Endodermal cell (in vitro differentiated cells): ENCODE results near the gene TIGAR. TPM values are rescaled to one million over a fixed set of nuclear protein-coding genes. Genes with fewer than 3 reads are reported as not detected.

ENCODE experiments used
- DNase-seq: peaks from one replicate; pipeline ENCODE4 v3.0.0-alpha.2; 2017
- H3K27ac ChIP-seq: 2 replicates; pipeline ENCODE4 v1.5.1; 2013; ENCODE audit warnings: mild to moderate bottlenecking, low read depth, low read length, moderate library complexity
- H3K27me3 ChIP-seq: 2 replicates; pipeline ENCODE4 v1.6.1; 2013; ENCODE audit warnings: mild to moderate bottlenecking, low read length, moderate library complexity; ENCODE audit not compliant: insufficient read depth, control insufficient read depth, poor library complexity, severe bottlenecking
- H3K36me3 ChIP-seq: 2 replicates; pipeline ENCODE4 v1.7.0; 2013; ENCODE audit warnings: mild to moderate bottlenecking, low read length, moderate library complexity; ENCODE audit not compliant: control insufficient read depth, insufficient read depth
- H3K4me1 ChIP-seq: one replicate; pipeline ENCODE4 v1.7.0; 2013; ENCODE audit warnings: low read length; ENCODE audit not compliant: control insufficient read depth, insufficient read depth
- H3K4me3 ChIP-seq: 2 replicates; pipeline ENCODE4 v1.5.1; 2013; ENCODE audit warnings: mild to moderate bottlenecking, low read length, moderate library complexity
- H3K9ac ChIP-seq: 2 replicates; pipeline ENCODE4 v1.6.1; 2013; ENCODE audit warnings: mild to moderate bottlenecking, low read length, moderate library complexity; ENCODE audit not compliant: poor library complexity, severe bottlenecking; ENCODE audit errors: extremely low read depth
- H3K9me3 ChIP-seq: 2 replicates; pipeline ENCODE4 v1.6.1; 2013; ENCODE audit warnings: mild to moderate bottlenecking, low read length, moderate library complexity; ENCODE audit not compliant: control insufficient read depth
- H3K27ac Mint-ChIP-seq: 2 replicates; pipeline ENCODE4 v1.8.0; 2020; ENCODE audit warnings: mixed read lengths
- H3K27me3 Mint-ChIP-seq: 2 replicates; pipeline ENCODE4 v1.8.0; 2021; ENCODE audit warnings: mild to moderate bottlenecking, mixed read lengths; ENCODE audit not compliant: insufficient read depth
- H3K36me3 Mint-ChIP-seq: 2 replicates; pipeline ENCODE4 v1.8.0; 2020; ENCODE audit warnings: low read depth, mixed read lengths
- H3K4me1 Mint-ChIP-seq: 2 replicates; pipeline ENCODE4 v1.8.0; 2020; ENCODE audit warnings: mixed read lengths
- H3K4me3 Mint-ChIP-seq: 2 replicates; pipeline ENCODE4 v1.8.0; 2020; ENCODE audit warnings: mild to moderate bottlenecking, moderate library complexity, mixed read lengths
- H3K9me3 Mint-ChIP-seq: 2 replicates; pipeline ENCODE4 v1.8.0; 2020; ENCODE audit warnings: mild to moderate bottlenecking, mixed read lengths
- WGBS, 2 experiments: methylation state at CpG; one replicate each; pipeline versions ENCODE4 v1.1.5 to v1.1.7; 2013; ENCODE audit warnings: missing lambda C conversion rate in 2 of 2, mixed read lengths in 1 of 2; ENCODE audit not compliant: insufficient coverage in 1 of 2, insufficient read length in 1 of 2; 5-methylcytosine and 5-hydroxymethylcytosine counted together
- long read RNA-seq, 4 experiments: library from polyadenylated mRNA in 2 of 4; library from RNA in 1 of 4; library from capped mRNA in 1 of 4; stranded (forward) in 3 of 4; unstranded in 1 of 4; transcript quantifications; one replicate each; pipeline ENCODE4 v2.0.0, GENCODE V29; 2020 to 2021; ENCODE audit warnings: inconsistent platforms in 1 of 4
- polyA plus RNA-seq, 2 experiments: library from polyadenylated mRNA; stranded (reverse); fragments of 50-300 nt; gene quantifications; one replicate each; pipeline ENCODE4 v1.2.3, GENCODE V29; 2013
- total RNA-seq, 2 donors: library from RNA; stranded (reverse); fragmentation: NEBNext Ultra II Directional in 1 of 2; extraction: Animal tissue kit (Norgen Biotek cat#: 25700) in 1 of 2; gene quantifications; 2 replicates in 1 of 2; 3 replicates in 1 of 2; pipeline ENCODE4 v1.2.1, GENCODE V29; 2021
- TF ChIP-seq, protein P1 (sequence below): fragments of 200-600 bp; sonication (generic); conservative IDR thresholded peaks from 2 replicates; pipeline ENCODE4 v1.5.0; 2021; ENCODE audit warnings: antibody characterized with exemption, mild to moderate bottlenecking

The TIGAR gene, protein sequence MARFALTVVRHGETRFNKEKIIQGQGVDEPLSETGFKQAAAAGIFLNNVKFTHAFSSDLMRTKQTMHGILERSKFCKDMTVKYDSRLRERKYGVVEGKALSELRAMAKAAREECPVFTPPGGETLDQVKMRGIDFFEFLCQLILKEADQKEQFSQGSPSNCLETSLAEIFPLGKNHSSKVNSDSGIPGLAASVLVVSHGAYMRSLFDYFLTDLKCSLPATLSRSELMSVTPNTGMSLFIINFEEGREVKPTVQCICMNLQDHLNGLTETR
- total RNA-seq, result 10 to 100 TPM; 19.2 to 41.3 TPM
- polyA plus RNA-seq (2013, experiment 1 of 2), result 7.7 TPM
- 8.9 TPM for polyA plus RNA-seq (2013, experiment 2 of 2)
- long read RNA-seq, experiment 1, transcript TIGAR-201 (6 exons, 2,782 nt), result major isoform, 5 of 11 reads
- long read RNA-seq, experiment 1, partial matches to known transcripts, result 3 of 11 reads
- long read RNA-seq, experiment 1, other reads (novel, unspliced or antisense), result 3 of 11 reads
- long read RNA-seq, experiment 2, transcript TIGAR-201 (6 exons, 2,782 nt), result major isoform, 25 of 33 reads
- long read RNA-seq, experiment 2, partial matches to known transcripts, result 3 of 33 reads
- long read RNA-seq, experiment 2, other reads (novel, unspliced or antisense), result 5 of 33 reads
- long read RNA-seq, experiment 3, transcript TIGAR-201 (6 exons, 2,782 nt), result major isoform, 143 of 156 reads
- long read RNA-seq, experiment 3, partial matches to known transcripts, result 0 of 156 reads
- long read RNA-seq, experiment 3, other reads (novel, unspliced or antisense), result 13 of 156 reads
- long read RNA-seq, experiment 4, transcript TIGAR-201 (6 exons, 2,782 nt), result major isoform, 64 of 75 reads
- long read RNA-seq, experiment 4, partial matches to known transcripts, result 1 of 75 reads
- long read RNA-seq, experiment 4, other reads (novel, unspliced or antisense), result 10 of 75 reads

DNA sequence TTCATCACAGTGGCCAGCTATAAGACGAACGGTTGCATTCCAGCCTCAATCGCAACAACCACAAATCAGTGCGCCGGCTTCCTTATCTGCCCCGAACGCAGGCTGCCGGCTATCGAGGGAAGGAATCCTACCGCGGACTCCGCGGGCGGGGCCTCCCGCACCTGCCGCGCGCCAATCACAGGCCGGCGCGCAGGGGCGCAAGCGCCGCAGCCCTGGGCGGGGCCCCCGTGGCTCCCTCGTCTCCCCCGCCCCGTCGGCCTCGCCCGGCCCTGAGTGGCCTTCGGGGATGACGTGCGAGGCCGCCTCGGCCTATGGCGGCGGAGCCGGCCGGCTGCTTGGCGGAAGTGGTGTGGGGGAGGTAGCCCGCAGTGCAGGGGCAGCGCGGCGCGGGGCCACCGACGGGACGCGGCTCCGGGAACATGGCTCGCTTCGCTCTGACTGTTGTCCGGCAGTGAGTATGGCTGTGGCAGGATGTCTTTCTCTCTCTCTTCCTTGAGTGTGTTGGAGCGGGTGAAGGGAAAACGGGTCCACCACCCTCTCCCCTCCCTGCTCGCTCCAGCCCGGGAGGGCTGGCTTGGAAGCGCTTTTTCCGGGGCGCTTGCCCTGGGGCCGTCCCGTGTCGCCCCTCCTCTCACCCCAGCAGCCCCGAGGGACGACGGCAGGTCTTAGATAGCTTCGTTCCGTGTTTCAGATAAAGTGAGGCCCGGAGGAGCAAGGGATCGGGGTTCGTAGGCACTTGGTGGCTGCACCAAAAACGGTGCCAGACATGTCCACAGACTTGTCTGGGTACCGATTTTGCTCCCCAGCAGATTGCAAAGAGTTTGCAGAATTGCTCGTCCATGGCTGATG is at the start of gene TIGAR:
Gene TIGAR (plus strand): TSS at position 361 of the 849 bp plus-strand sequence. CDS start 59 bp downstream, at position 420.
- Mint-ChIP-seq H3K27me3 (peaks cover 18% of the 10 kb centered on the region), H3K9me3 (no peaks in the 10 kb centered on the region), H3K4me1 (peaks cover 12% of the 10 kb centered on the region), H3K36me3 (peaks cover 21% of the 10 kb centered on the region), H3K4me3 (peak within 1 kb of the TSS; percentile 91), H3K27ac (peak within 1 kb of the TSS; percentile 99)
- peak within 1 kb of the TSS; percentile 92 for H3K9ac ChIP-seq
- TF ChIP-seq, protein P1, sequence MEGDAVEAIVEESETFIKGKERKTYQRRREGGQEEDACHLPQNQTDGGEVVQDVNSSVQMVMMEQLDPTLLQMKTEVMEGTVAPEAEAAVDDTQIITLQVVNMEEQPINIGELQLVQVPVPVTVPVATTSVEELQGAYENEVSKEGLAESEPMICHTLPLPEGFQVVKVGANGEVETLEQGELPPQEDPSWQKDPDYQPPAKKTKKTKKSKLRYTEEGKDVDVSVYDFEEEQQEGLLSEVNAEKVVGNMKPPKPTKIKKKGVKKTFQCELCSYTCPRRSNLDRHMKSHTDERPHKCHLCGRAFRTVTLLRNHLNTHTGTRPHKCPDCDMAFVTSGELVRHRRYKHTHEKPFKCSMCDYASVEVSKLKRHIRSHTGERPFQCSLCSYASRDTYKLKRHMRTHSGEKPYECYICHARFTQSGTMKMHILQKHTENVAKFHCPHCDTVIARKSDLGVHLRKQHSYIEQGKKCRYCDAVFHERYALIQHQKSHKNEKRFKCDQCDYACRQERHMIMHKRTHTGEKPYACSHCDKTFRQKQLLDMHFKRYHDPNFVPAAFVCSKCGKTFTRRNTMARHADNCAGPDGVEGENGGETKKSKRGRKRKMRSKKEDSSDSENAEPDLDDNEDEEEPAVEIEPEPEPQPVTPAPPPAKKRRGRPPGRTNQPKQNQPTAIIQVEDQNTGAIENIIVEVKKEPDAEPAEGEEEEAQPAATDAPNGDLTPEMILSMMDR, result no peak
- H3K27ac ChIP-seq, result peak within 1 kb of the TSS; percentile 84
- H3K4me1 ChIP-seq, result no peaks in the 10 kb centered on the region
- no peaks in the 10 kb centered on the region for H3K27me3 ChIP-seq
- H3K36me3 ChIP-seq, result peaks cover 18% of the 10 kb centered on the region
- no peaks in the 10 kb centered on the region for H3K9me3 ChIP-seq
- DNase-seq, result peak; percentile 98
- 0% methylated on average over 19 to 76 of the region's 76 CpGs for WGBS, 2 experiments
- peak within 1 kb of the TSS; percentile 93 for H3K4me3 ChIP-seq

DNA sequence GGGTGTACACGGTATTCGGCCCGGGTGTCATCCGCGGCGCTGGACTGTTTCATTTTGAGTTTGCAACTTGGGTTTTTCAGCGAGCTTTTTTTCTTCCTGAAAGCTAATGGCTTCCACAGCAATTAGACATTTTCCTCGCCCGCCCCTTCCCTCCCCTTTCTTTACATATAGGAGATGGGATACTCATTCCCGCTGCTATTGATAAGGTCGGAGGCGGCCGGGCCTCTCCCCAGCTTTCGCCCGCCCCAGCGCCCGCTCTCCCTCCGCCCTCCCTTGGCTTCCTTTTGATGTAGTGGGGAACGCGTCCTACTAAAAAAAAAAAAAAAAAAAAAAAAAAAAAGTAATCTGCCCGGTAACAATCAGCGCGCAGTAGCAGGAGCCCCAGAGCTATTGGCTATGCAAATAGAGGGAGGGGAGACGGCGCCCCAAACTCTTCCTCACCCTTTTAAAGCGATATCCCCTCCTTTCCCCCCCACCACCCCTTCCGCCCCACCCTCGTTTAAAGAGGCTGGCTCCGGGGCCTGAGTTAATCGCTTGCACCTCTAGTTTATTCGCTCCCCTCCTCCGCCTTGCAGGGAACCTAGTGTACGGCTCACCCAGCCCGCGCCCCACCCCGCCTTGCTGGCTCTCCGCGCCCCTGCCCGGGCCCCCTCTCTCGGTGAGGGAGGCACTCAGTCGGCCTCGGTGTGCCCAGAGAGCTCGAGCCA is 49.1 kb upstream of the TIGAR start:
- Histone ChIP-seq H3K27ac (peak overlapping the region; percentile 47), H3K9me3 (no peaks in the 10 kb centered on the region), H3K36me3 (no peaks in the 10 kb centered on the region), H3K4me1 (peaks cover 4% of the 10 kb centered on the region), H3K27me3 (peaks cover 68% of the 10 kb centered on the region), H3K9ac (peak overlapping the region; percentile 48), H3K4me3 (peak overlapping the region; percentile 95)
- WGBS, 2 experiments, result 1 to 2% methylated on average over 13 to 41 of the region's 43 CpGs
- Mint-ChIP-seq H3K27me3 (peaks cover 67% of the 10 kb centered on the region), H3K4me3 (peak overlapping the region; percentile 94), H3K4me1 (peaks cover 29% of the 10 kb centered on the region), H3K27ac (peak overlapping the region; percentile 95), H3K9me3 (no peaks in the 10 kb centered on the region), H3K36me3 (peaks cover 11% of the 10 kb centered on the region)
- TF ChIP-seq, protein P1, result no peak
- peak; percentile 93 for DNase-seq
